ENCODE measurements around the gene CHAC2. TPM values are rescaled to one million over a fixed set of nuclear protein-coding genes. Genes with fewer than 3 reads are reported as not detected.

Gene CHAC2
- total RNA-seq, 1 donor from 2014 or later: 3.6 TPM

DNA sequence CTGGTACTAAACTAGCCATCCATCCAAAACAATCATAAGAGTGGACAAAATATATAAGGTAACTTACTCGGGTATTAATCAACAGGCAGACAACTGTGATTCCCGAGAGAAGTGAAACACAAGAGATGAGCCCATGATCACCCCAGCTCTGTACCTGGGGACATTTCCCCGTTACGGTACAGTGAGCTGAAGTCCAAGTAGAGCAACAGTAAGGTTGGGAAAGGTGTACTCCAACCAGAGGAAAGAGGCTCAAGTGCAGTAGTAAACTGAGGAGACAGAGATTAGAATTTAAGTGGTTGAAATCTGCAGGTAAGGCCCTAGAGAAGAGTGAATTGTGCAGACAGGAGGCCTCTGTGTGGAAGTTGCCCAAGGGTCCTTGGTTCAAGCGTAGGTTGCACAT is 30.5 kb upstream of the CHAC2 start:
- Histone ChIP-seq H3K4me2 (ENCODE audit: low read length) (no peak overlapping the region), H3K27me3 (ENCODE audit: insufficient read depth, low read length) (no peaks in the 10 kb centered on the region), H3K27ac (ENCODE audit: low read depth, low read length) (no peak overlapping the region), H4K20me1 (ENCODE audit: insufficient read depth, low read length) (no peaks in the 10 kb centered on the region), H3K4me3 (ENCODE audit: insufficient read depth, low read depth, low read length) (no peak overlapping the region), H3K4me1 (ENCODE audit: insufficient read depth, low read length) (no peaks in the 10 kb centered on the region), H3K9ac (ENCODE audit: low read length) (no peak overlapping the region), H2AFZ (ENCODE audit: low read depth, low read length) (no peak overlapping the region), H3K9me3 (ENCODE audit: insufficient read depth, low read depth, low read length) (no peaks in the 10 kb centered on the region), H3K36me3 (ENCODE audit: insufficient read depth, low read length) (no peaks in the 10 kb centered on the region), H3K79me2 (ENCODE audit: insufficient read depth, low read length) (no peaks in the 10 kb centered on the region)
- no peak for DNase-seq (ENCODE audit: low read depth)
- Mint-ChIP-seq H3K27me3 (ENCODE audit: low read depth, unreplicated experiment) (no peaks in the 10 kb centered on the region), H3K4me3 (ENCODE audit: unreplicated experiment) (no peak overlapping the region), H3K9me3 (ENCODE audit: unreplicated experiment) (no peaks in the 10 kb centered on the region), H3K27ac (ENCODE audit: unreplicated experiment) (no peak overlapping the region), H3K4me1 (ENCODE audit: low read depth, unreplicated experiment) (peaks cover 10% of the 10 kb centered on the region), H3K36me3 (ENCODE audit: low read depth, unreplicated experiment) (peaks cover 11% of the 10 kb centered on the region)
- TF ChIP-seq EZH2 (IDR thresholded peaks at IDR 0.05; ENCODE audit: insufficient read depth, low read length) (no peak), CTCF (IDR thresholded peaks at IDR 0.05; ENCODE audit: insufficient read depth, low read depth, low read length) (no peak)
- FAIRE-seq: no peak

GRCh38 chr2:53739032-53739431 is 28.6 kb upstream of the CHAC2 start:
- no peaks in the 10 kb centered on the region for H3K27me3 ChIP-seq (ENCODE audit: insufficient read depth, low read length)
- Mint-ChIP-seq H3K27me3 (ENCODE audit: low read depth, unreplicated experiment) (no peaks in the 10 kb centered on the region), H3K4me1 (ENCODE audit: low read depth, unreplicated experiment) (peaks cover 14% of the 10 kb centered on the region), H3K36me3 (ENCODE audit: low read depth, unreplicated experiment) (peaks cover 11% of the 10 kb centered on the region), H3K27ac (ENCODE audit: unreplicated experiment) (no peak overlapping the region), H3K4me3 (ENCODE audit: unreplicated experiment) (no peak overlapping the region), H3K9me3 (ENCODE audit: unreplicated experiment) (no peaks in the 10 kb centered on the region)
- H3K9me3 ChIP-seq (ENCODE audit: insufficient read depth, low read depth, low read length): no peaks in the 10 kb centered on the region
- H4K20me1 ChIP-seq (ENCODE audit: insufficient read depth, low read length): no peaks in the 10 kb centered on the region
- no peak overlapping the region for H3K27ac ChIP-seq (ENCODE audit: low read depth, low read length)
- no peak overlapping the region for H3K4me3 ChIP-seq (ENCODE audit: insufficient read depth, low read depth, low read length)
- H3K79me2 ChIP-seq (ENCODE audit: insufficient read depth, low read length): no peaks in the 10 kb centered on the region
- DNase-seq (ENCODE audit: low read depth) (no peak), FAIRE-seq (no peak)
- H3K9ac ChIP-seq (ENCODE audit: low read length): no peak overlapping the region
- no peaks in the 10 kb centered on the region for H3K4me1 ChIP-seq (ENCODE audit: insufficient read depth, low read length)
- TF ChIP-seq CTCF (IDR thresholded peaks at IDR 0.05; ENCODE audit: insufficient read depth, low read depth, low read length): no peak
- no peak for TF ChIP-seq EZH2 (IDR thresholded peaks at IDR 0.05; ENCODE audit: insufficient read depth, low read length)
- H2AFZ ChIP-seq (ENCODE audit: low read depth, low read length): no peak overlapping the region
- no peak overlapping the region for H3K4me2 ChIP-seq (ENCODE audit: low read length)
- no peaks in the 10 kb centered on the region for H3K36me3 ChIP-seq (ENCODE audit: insufficient read depth, low read length)

GRCh38 chr2:53740170-53740569 is 27.4 kb upstream of the CHAC2 start:
- Histone ChIP-seq H4K20me1 (ENCODE audit: insufficient read depth, low read length) (no peaks in the 10 kb centered on the region), H3K27me3 (ENCODE audit: insufficient read depth, low read length) (no peaks in the 10 kb centered on the region), H3K4me2 (ENCODE audit: low read length) (no peak overlapping the region), H3K9me3 (ENCODE audit: insufficient read depth, low read depth, low read length) (no peaks in the 10 kb centered on the region), H3K79me2 (ENCODE audit: insufficient read depth, low read length) (no peaks in the 10 kb centered on the region), H3K36me3 (ENCODE audit: insufficient read depth, low read length) (no peaks in the 10 kb centered on the region), H3K4me1 (ENCODE audit: insufficient read depth, low read length) (no peaks in the 10 kb centered on the region), H3K27ac (ENCODE audit: low read depth, low read length) (no peak overlapping the region), H3K9ac (ENCODE audit: low read length) (no peak overlapping the region), H2AFZ (ENCODE audit: low read depth, low read length) (no peak overlapping the region), H3K4me3 (ENCODE audit: insufficient read depth, low read depth, low read length) (no peak overlapping the region)
- H3K4me1 Mint-ChIP-seq (ENCODE audit: low read depth, unreplicated experiment): peaks cover 8% of the 10 kb centered on the region
- no peaks in the 10 kb centered on the region for H3K9me3 Mint-ChIP-seq (ENCODE audit: unreplicated experiment)
- H3K27me3 Mint-ChIP-seq (ENCODE audit: low read depth, unreplicated experiment): no peaks in the 10 kb centered on the region
- peak; percentile 35 for DNase-seq (ENCODE audit: low read depth)
- no peak overlapping the region for H3K4me3 Mint-ChIP-seq (ENCODE audit: unreplicated experiment)
- peaks cover 5% of the 10 kb centered on the region for H3K36me3 Mint-ChIP-seq (ENCODE audit: low read depth, unreplicated experiment)
- FAIRE-seq: no peak
- no peak overlapping the region for H3K27ac Mint-ChIP-seq (ENCODE audit: unreplicated experiment)
- no peak for TF ChIP-seq EZH2 (IDR thresholded peaks at IDR 0.05; ENCODE audit: insufficient read depth, low read length)
- peak; percentile 37 for TF ChIP-seq CTCF (IDR thresholded peaks at IDR 0.05; ENCODE audit: insufficient read depth, low read depth, low read length)
